HCT116 (cell line): Measurements from ENCODE around the gene BICD2.

Source experiments
- CTCF ChIP-seq, 3 experiments: fragments of 200-600 bp in 1 of 3; sonication (generic) in 1 of 3; IDR thresholded peaks in 2 of 3; conservative IDR thresholded peaks in 1 of 3; 2 replicates each; pipeline ENCODE4 v1.5.1; 2012 to 2017; ENCODE audit warnings: low read depth in 2 of 3, low read length in 2 of 3, antibody characterized with exemption in 1 of 3, borderline replicate concordance in 1 of 3, control low read depth in 1 of 3, mild to moderate bottlenecking in 1 of 3, mixed read lengths in 1 of 3, mixed run types in 1 of 3, moderate library complexity in 1 of 3; ENCODE audit not compliant: insufficient read depth in 1 of 3
- POLR2A ChIP-seq: IDR thresholded peaks from 2 replicates; pipeline ENCODE4 v1.7.0; 2011; ENCODE audit warnings: borderline replicate concordance; ENCODE audit not compliant: insufficient read depth, insufficient read length; ENCODE audit errors: extremely low read depth
- TF ChIP-seq, protein P1 (sequence below): IDR thresholded peaks from 2 replicates; pipeline ENCODE4 v1.6.1; 2012

DNA sequence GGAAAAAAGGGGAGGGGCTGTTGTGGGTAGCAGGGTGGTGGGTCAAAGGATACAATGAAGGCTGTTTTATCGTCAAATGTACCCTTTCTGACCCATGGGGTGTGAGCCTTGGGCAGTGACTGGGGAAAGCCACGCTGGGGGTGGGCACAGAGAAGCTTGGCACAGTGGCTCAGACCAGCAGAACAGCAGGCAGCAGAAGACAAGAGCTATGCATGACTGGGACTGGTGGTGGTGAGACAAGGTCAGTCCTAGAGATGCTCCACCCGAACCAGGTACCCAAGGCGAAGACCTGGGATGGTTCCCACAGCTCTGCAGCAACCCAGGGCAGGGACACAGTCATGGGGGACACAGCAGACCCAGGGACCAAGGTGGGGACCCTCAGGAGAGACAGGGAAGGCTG is 38.3 kb downstream of the BICD2 start:
- TF ChIP-seq CTCF (IDR thresholded peaks at IDR 0.05 in 2 of 3, conservative IDR thresholded peaks at IDR 0.05 in 1 of 3; ENCODE audit: borderline replicate concordance in 1 of 3, insufficient read depth in 1 of 3, low read depth in 2 of 3, low read length in 2 of 3) (no peak), POLR2A (no peak)
- TF ChIP-seq, protein P1, sequence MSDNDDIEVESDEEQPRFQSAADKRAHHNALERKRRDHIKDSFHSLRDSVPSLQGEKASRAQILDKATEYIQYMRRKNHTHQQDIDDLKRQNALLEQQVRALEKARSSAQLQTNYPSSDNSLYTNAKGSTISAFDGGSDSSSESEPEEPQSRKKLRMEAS: no peak
